PC-9 (cell line): ENCODE results near the gene TEDC2. TPM values are rescaled to one million over a fixed set of nuclear protein-coding genes. Genes with fewer than 3 reads are reported as not detected.
"Not testable (repeated sequence)": the region's sequence is repeated elsewhere in the genome, so short reads cannot be mapped to it uniquely, and the experiment has no call there.

Experiments
- BruUV-seq: library from RNA; stranded (reverse); fragments of 400-500 nt; replicated peaks from 2 replicates; lab custom pipeline; 2021; lab: Mats Ljungman, UMichigan
- CTCF ChIA-PET: fragments of 300-600 bp; sonication (Branson Sonifier 250); formaldehyde crosslinking; loops from one replicate; lab custom pipeline; 2022; ENCODE audit warnings: antibody characterized with exemption; lab: Charles Lee
- POLR2A ChIA-PET: fragments of 300-600 bp; sonication (Branson Sonifier 250); formaldehyde crosslinking; loops from one replicate; lab custom pipeline; 2022; ENCODE audit warnings: antibody characterized with exemption; ENCODE audit not compliant: unreplicated experiment; lab: Charles Lee
- DNase-seq, 2 experiments: peaks; one replicate each; pipeline versions ENCODE4 v3.0.0 to v3.0.0-alpha.2; 2015 to 2022; ENCODE audit warnings: mixed read lengths in 1 of 2
- H2AFZ ChIP-seq: fragments of 200-600 bp; sonication (generic); 2 replicates; pipeline ENCODE4 v1.8.1; 2017; ENCODE audit warnings: antibody characterized with exemption
- H3F3A ChIP-seq: fragments of 200-600 bp; sonication (generic); 2 replicates; pipeline ENCODE4 v1.8.1; 2017; ENCODE audit warnings: antibody characterized with exemption, mild to moderate bottlenecking, low read depth; ENCODE audit not compliant: insufficient read depth
- H3K27ac ChIP-seq: fragments of 200-600 bp; sonication (generic); 2 replicates; pipeline ENCODE4 v1.6.1; 2016; ENCODE audit warnings: mixed run types
- H3K27me3 ChIP-seq: fragments of 200-600 bp; sonication (generic); 2 replicates; pipeline ENCODE4 v1.6.1; 2016; ENCODE audit warnings: low read depth, mixed run types; ENCODE audit not compliant: insufficient read depth
- H3K36me3 ChIP-seq: fragments of 200-600 bp; sonication (generic); 2 replicates; pipeline ENCODE4 v1.6.1; 2016; ENCODE audit warnings: low read depth, mixed run types
- H3K4me1 ChIP-seq: fragments of 200-600 bp; sonication (generic); replicated peaks from 2 replicates; pipeline ENCODE4 v1.6.1; 2016; ENCODE audit warnings: mixed run types; ENCODE audit not compliant: insufficient read depth
- H3K4me2 ChIP-seq: fragments of 200-600 bp; sonication (generic); 2 replicates; pipeline ENCODE4 v1.6.1; 2017; ENCODE audit warnings: mixed run types
- H3K4me3 ChIP-seq: fragments of 200-600 bp; sonication (generic); 2 replicates; pipeline ENCODE4 v1.6.1; 2016; ENCODE audit warnings: mixed run types
- H3K79me2 ChIP-seq: fragments of 200-600 bp; sonication (generic); 2 replicates; pipeline ENCODE4 v1.6.1; 2017; ENCODE audit warnings: low read depth, mixed run types
- H3K9me2 ChIP-seq: fragments of 200-600 bp; sonication (generic); 2 replicates; pipeline ENCODE4 v1.8.1; 2017; ENCODE audit warnings: mild to moderate bottlenecking; ENCODE audit not compliant: insufficient read depth
- H3K9me3 ChIP-seq: fragments of 200-600 bp; sonication (generic); 2 replicates; pipeline ENCODE4 v1.8.1; 2016; ENCODE audit warnings: low read depth; ENCODE audit not compliant: insufficient read depth
- H4K20me1 ChIP-seq: fragments of 200-600 bp; sonication (generic); 2 replicates; pipeline ENCODE4 v1.8.1; 2017; ENCODE audit not compliant: insufficient read depth
- EZH2 ChIP-seq: fragments of 200-600 bp; sonication (generic); IDR thresholded peaks from 2 replicates; pipeline ENCODE4 v1.8.0; 2017; ENCODE audit warnings: antibody characterized with exemption, low read depth
- intact Hi-C: fragments of 100-400 bp; cut with micrococcal nuclease; formaldehyde crosslinking; loops from one replicate; pipeline ENCODE4 v1.10.0; 2022; ENCODE audit not compliant: unreplicated experiment
- total RNA-seq: library from RNA; stranded (reverse); gene quantifications from 2 replicates; pipeline ENCODE4 v1.2.3, GENCODE V29; 2021
- TF ChIP-seq, protein P1 (sequence below): fragments of 200-600 bp; sonication (generic); conservative IDR thresholded peaks from 2 replicates; pipeline ENCODE4 v1.6.1; 2017; ENCODE audit warnings: mixed run types, antibody characterized with exemption, mild to moderate bottlenecking, moderate library complexity

The TEDC2 gene
- total RNA-seq, 1 experiment from 2014 or later: 26.3 TPM

- H3K27ac ChIP-seq: no peak overlapping the region
- no peak overlapping the region for H2AFZ ChIP-seq
- H3K9me2 ChIP-seq: no peaks in the 10 kb centered on the region
- H3K27me3 ChIP-seq: no peaks in the 10 kb centered on the region
- POLR2A ChIA-PET: no interaction called here
- peaks cover 13% of the 10 kb centered on the region; the same call in 1 of the 2 replicates for H4K20me1 ChIP-seq
- H3F3A ChIP-seq: peaks cover 17% of the 10 kb centered on the region; the same call in 1 of the 2 replicates
- CTCF ChIA-PET: no interaction called here
- peaks cover 13% of the 10 kb centered on the region for H3K79me2 ChIP-seq
- H3K4me2 ChIP-seq: no peak overlapping the region
- BruUV-seq: no TSS peak
- no peaks in the 10 kb centered on the region for H3K36me3 ChIP-seq
- no peak for DNase-seq
- intact Hi-C loops: no loop called here
- H3K9me3 ChIP-seq: no peaks in the 10 kb centered on the region
- no peak overlapping the region for H3K4me3 ChIP-seq
- TF ChIP-seq EZH2: no peak
- TF ChIP-seq, protein P1, sequence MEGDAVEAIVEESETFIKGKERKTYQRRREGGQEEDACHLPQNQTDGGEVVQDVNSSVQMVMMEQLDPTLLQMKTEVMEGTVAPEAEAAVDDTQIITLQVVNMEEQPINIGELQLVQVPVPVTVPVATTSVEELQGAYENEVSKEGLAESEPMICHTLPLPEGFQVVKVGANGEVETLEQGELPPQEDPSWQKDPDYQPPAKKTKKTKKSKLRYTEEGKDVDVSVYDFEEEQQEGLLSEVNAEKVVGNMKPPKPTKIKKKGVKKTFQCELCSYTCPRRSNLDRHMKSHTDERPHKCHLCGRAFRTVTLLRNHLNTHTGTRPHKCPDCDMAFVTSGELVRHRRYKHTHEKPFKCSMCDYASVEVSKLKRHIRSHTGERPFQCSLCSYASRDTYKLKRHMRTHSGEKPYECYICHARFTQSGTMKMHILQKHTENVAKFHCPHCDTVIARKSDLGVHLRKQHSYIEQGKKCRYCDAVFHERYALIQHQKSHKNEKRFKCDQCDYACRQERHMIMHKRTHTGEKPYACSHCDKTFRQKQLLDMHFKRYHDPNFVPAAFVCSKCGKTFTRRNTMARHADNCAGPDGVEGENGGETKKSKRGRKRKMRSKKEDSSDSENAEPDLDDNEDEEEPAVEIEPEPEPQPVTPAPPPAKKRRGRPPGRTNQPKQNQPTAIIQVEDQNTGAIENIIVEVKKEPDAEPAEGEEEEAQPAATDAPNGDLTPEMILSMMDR: no peak
- peaks cover 13% of the 10 kb centered on the region; the same call in 1 of the 2 replicates for H3K4me1 ChIP-seq
These were observed 16.8 kb downstream of the TEDC2 start for GRCh38 chr16:2476741-2477140.

DNA sequence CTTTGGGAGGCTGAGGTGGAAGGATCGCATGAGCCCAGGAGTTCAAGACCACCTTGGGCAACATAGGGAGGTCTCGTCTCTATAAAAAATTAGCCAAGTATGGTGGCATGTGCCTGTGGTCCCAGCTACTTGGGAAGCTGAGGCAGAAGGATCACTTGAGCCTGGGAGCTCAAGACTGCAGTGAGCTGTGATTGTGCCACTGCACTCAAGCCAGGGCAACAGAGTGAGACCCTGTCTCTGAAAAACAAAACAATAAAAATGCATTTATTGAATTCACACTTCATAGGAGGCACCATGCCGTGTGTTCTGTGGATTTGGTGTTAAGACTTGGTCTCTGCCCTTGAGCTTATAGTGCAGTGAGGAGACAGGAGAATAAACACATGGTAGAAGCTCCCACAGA lies 17.4 kb downstream of the TEDC2 start:
- Histone ChIP-seq H3K36me3 (no peaks in the 10 kb centered on the region), H3K27me3 (no peaks in the 10 kb centered on the region), H2AFZ (no peak overlapping the region), H4K20me1 (peaks cover 13% of the 10 kb centered on the region; the same call in 1 of the 2 replicates), H3K4me3 (no peak overlapping the region), H3K27ac (no peak overlapping the region), H3K79me2 (peaks cover 13% of the 10 kb centered on the region), H3F3A (peaks cover 17% of the 10 kb centered on the region; the same call in 1 of the 2 replicates), H3K9me2 (no peaks in the 10 kb centered on the region), H3K9me3 (no peaks in the 10 kb centered on the region), H3K4me1 (peaks cover 13% of the 10 kb centered on the region; the same call in 1 of the 2 replicates), H3K4me2 (no peak overlapping the region)
- no peak for TF ChIP-seq EZH2
- TF ChIP-seq, protein P1: no peak
- no TSS peak for BruUV-seq
- intact Hi-C loops: no loop called here
- CTCF ChIA-PET: no interaction called here
- POLR2A ChIA-PET: no interaction called here
- no peak for DNase-seq

DNA sequence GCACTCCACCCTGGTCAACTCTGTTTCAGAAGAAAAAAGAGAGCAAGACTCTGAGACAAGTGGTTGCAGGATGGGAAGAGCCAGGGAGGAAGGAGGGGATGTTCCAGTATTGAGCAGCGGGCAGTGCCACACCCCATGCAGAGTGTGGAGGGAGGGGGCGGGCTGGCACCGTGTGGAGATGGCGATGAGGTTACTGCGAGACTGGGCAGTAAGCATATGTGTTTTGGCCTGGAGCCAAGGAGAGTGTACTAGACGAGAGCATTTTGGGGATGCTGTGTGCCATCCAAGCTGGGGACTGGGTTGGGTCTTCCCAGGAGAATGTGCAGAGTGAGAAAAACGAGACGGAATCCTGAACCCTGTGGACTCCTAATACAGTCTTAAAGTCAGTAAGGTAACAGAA lies 18.4 kb downstream of the TEDC2 start:
- peaks cover 11% of the 10 kb centered on the region; the same call in 1 of the 2 replicates for H3F3A ChIP-seq
- no TSS peak for BruUV-seq
- no peak overlapping the region for H2AFZ ChIP-seq
- no peak for TF ChIP-seq EZH2
- TF ChIP-seq, protein P1: no peak
- H3K27ac ChIP-seq: no peak overlapping the region
- ChIA-PET CTCF (no interaction called here), POLR2A (no interaction called here)
- H3K4me3 ChIP-seq: no peak overlapping the region
- H3K9me2 ChIP-seq: no peaks in the 10 kb centered on the region
- H3K27me3 ChIP-seq: no peaks in the 10 kb centered on the region
- H3K4me2 ChIP-seq: no peak overlapping the region
- H3K79me2 ChIP-seq: peaks cover 13% of the 10 kb centered on the region
- no peak for DNase-seq
- H3K4me1 ChIP-seq: peaks cover 9% of the 10 kb centered on the region; the same call in 1 of the 2 replicates
- H3K36me3 ChIP-seq: no peaks in the 10 kb centered on the region
- intact Hi-C loops: no loop called here
- no peaks in the 10 kb centered on the region for H3K9me3 ChIP-seq
- H4K20me1 ChIP-seq: peaks cover 13% of the 10 kb centered on the region; the same call in 1 of the 2 replicates

DNA sequence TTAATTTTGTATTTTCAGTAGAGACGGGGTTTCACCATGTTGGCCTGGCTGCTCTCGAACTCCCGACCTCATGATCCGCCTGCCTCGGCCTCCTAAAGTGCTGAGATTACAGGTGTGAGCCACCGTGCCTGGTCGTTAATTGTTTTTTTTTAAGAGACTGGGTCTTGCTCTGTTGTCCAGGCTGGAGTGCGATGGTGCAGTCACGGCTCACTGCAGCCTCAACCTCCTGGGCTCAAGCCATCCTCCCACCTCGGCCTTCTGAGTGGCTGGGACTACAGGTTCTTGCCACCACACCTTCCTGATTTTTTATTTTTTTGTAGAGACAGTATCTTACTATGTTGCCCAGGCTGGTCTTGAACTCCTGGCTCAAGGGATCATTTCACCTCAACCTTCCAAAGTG lies 20.1 kb downstream of the TEDC2 start:
- DNase-seq, H3K4me2 ChIP-seq, H3K4me3 ChIP-seq, H3K4me1 ChIP-seq, BruUV-seq, H3K36me3 ChIP-seq, intact Hi-C loops, POLR2A ChIA-PET, H3K27ac ChIP-seq, H2AFZ ChIP-seq, CTCF ChIA-PET, H3K9me2 ChIP-seq, H3K27me3 ChIP-seq, H3K79me2 ChIP-seq, H3K9me3 ChIP-seq: not testable (repeated sequence)
- H3F3A ChIP-seq: peaks cover 11% of the 10 kb centered on the region; the same call in 1 of the 2 replicates
- H4K20me1 ChIP-seq: peaks cover 13% of the 10 kb centered on the region; the same call in 1 of the 2 replicates
